GM18526 (cell line): ENCODE results near the gene BORA.

Experiments used
- POLR2A ChIP-seq: IDR thresholded peaks from 3 replicates; pipeline ENCODE4 v1.6.1; 2011; ENCODE audit not compliant: insufficient read length; ENCODE audit errors: extremely low read depth

Gene BORA

DNA sequence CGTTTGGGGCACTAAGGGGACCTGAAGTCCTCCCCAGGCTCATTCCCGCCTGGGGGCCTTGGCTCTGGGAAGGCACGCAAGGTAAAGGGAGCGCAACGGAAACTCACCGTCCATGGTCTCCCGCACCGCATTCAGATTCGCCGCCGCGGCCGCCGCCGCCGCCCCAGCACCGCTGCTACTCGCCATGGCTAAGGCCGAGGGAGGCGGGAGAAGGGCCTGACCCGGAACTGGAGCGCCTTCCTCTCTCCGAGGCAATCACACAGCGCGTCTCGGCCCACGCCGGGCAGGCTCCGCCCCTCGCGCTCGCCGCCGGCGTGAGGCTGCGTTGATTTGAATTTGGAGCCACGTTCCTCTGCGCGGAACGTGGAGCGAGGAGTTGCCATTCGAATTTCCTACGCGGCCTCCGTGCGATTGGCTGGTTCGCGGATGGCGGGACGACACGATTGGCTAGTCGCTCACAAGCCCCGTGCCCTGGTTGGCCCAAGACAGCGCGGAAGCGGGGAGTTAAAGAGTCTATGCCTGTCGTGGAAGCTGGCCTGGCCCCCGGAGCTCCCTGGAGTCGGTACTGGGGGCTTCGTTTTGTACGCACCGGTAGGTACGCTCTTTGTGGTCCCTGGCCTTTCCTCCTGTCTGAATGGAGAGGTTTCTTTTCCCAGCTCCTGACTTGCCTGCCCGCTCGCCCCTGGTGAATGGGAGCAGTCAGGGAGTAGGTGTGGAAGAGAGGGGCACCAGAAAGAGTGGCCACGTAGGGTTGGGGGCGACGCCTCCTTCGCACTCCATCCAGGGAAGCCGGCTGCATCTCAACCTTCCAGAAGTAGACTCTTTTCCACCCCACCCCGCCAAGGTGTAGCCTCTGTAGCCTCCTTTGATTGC, at the start of gene BORA, which contains the start of gene MZT1:
Gene BORA, plus strand, starts transcription at position 507 of the 873 bp plus-strand sequence. CDS start 1,018 bp downstream, outside the sequence.
Gene MZT1, minus strand, starts transcription at position 213 of the 873 bp plus-strand sequence. Its CDS starts 27 bp downstream, at position 186.
- TF ChIP-seq POLR2A, result peak; percentile 65

DNA sequence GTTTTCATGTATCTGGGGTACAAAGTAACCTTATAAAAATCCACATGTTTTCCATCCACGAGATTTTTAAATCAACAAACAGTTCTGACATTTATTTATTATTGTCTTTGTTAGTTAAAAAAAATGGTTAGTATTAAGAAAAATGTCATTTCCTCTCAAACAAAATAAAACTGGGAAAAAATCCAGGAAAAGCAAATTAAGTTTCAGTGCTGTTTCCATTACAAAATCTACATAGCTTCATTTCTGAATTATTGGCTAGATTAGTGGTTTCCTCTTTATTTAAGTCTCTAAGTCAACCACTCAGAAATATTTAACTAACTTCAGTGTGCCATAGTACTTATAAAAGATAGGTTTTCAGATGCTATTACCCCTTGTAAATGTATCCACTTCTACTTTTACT, 49.4 kb upstream of the BORA start:
- no peak for TF ChIP-seq POLR2A

DNA sequence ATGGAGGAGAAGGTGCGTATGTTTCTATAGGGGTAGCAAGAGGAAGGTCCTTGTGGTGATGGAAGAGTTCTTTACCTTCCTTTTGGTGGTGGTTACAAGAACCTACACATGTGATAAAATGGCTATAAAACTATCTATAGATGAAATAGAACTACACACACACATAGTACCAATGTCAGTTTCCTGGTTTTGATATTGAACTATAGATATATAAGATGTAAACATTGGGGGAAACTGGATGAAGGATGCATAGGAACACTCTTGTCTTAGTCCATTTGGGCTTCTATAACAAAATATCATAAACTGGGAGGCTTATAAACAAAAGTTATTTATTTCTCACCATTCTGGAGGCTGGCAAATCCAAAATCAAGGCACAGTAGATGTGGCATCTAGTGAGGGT, 47.4 kb upstream of the BORA start:
- no peak for TF ChIP-seq POLR2A

DNA sequence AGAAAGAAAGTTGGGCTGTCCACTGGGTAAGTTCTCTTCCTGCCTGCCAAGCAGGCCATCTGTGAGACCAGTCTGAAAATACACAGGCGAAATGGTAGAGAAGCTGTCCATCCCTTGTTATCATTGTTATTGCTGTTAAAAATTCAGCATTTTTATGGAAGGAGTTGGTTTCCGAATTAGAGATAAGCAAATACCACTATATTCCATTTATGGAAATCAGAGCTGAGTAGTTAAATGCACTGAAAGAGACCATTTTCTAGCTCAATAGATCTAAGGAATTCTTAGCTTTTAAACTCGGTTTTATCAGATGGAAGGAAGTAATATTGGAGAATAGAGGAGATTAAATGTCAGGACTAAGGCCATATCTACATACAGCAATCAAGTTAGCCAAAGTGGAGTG, 41.0 kb upstream of the BORA start:
- TF ChIP-seq POLR2A, result no peak

DNA sequence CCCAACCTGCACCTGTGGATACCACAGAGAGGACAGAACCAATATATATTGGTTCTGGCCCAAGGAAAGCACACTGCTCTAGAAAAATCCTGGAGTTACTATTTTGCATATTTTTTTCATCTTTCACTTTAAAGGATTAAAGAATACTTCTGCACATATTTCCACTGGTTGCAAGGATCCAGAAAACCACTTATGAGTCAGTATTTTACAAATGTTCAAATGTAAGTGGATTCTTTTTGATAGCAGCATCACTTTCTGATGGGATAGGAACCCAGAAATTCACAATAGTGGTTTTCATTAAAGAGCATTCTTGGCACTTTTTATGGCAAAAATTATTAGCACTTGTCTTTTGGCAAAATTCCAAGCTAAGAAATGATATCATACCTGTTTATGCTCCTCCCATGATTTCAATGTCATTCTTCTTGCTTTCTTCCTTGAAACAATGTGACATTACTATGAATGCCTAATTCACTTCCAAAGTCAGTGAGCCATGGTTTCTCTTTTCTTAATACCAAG, 38.5 kb upstream of the BORA start:
- no peak for TF ChIP-seq POLR2A

DNA sequence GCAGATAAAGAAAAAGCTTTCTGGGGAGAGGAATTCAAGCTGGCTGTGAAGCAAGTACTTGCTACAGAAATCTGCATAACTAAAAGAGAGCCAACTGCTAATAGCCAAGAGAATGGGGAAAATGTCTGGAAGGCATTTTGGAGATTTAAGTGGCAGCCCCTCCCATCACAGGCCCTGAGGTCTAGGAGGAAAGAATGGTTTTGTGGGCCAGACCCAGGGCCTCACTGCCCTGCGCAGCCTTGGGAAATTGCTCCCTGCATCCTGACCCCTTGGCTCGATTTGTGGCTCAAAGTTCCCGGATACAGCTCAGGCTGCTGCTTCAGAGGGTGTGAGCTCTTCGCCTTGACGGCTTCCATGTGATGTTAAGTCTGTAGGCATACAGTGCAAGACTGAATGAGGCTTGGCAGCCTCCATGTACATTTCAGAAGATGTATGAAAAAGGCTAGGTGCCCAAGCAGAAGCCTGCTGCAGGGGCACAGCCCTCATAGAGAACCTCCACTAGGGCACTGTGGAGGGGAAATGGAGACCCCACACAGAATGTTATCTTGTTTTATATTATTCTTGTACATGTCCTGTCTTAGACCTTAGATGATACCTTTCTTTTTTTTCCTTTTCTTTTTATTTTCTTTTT, 34.7 kb upstream of the BORA start:
- no peak for TF ChIP-seq POLR2A

DNA sequence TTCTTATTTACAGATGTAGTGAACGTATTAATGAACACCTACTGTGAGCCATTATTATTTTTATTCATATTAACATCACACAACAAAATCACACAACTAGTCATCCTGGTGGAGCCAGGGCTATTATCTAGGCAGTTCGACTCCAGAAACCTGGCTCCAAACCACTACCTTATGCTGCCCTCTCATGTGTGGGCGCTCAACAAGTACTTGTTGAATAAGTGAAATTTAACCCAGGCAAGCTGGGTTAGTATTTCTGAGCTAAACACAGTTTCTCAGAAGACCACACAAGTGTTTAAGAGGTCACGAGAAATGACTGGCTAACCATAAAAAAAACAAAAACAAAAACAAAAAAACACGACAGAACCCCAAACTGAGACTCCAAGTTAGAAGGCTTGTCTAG, 33.9 kb upstream of the BORA start:
- no peak for TF ChIP-seq POLR2A

DNA sequence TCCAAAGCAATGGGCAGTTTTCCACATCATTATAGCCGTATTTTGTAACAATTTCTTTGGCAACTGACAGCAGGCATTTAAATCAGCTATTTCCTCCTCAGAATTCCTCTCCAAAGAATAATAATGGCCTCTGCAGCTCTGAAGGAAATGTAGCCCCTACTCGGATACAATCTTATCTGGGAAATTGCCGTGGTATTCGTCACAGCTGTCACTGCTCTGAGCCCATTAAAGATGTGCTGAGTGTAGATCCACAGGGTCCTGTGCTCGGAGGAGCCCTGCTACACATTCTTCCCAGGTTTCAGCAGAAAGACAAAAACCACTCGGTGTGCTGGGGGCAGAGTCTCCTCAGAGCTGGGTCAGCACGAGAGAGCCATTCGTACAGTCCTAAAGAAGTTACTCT, 33.4 kb upstream of the BORA start:
- TF ChIP-seq POLR2A, result no peak

DNA sequence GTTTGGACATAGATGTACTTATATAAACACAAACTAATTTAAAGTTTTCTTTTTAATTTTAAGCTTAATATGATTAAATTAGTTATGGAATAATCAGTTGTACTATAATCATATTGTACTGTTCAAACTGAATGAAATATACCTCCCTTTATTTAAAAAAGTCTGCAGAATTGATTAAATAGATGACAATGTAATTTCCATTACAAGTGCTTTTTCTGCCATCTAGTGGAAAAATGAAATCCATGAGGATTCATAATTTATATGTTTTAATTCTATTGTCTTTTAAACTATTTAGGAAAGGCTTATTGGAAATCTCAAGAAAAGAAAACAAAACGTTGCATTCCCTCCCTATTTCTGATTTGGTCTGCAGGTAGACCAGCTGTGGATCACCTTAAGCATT, 31.1 kb upstream of the BORA start:
- TF ChIP-seq POLR2A, result no peak

DNA sequence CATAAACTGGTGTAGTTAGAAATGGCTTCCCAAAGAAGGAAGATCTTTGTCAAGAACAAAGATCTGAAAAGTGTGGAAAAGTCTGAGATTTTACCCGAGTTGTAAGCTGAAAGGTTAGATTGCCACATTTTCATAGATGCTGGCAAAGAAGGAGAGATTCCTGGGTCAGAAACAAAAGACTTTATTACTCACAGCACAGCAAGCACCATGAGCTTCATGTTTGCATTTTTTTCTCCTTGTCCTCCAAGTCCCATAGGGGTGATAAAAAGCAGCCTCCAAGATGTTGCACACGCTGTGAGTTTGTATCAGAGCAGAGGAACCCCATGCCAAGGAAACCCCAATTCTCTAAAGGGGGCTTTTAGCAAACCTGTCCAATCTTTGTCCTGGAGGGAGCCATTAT, 29.6 kb upstream of the BORA start:
- TF ChIP-seq POLR2A, result no peak

DNA sequence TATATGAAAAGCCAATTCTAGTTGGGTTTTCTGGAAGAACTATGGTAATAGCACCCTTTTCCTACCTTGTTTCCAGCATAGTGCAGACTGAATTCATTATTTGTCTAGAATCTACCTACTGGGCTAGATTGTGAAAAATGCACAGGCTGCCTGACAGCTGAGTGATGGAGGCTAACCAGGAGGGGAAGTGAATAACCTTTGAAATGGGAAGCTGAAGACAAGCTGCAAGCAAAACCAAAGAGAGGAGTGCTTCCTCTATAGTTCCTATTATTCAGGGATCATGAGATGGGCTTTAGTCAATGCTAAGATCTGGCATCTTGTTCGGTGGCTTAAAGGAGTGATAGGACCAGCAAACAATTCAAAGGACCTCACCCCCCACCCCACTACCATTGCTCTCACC, 27.2 kb upstream of the BORA start:
- no peak for TF ChIP-seq POLR2A

DNA sequence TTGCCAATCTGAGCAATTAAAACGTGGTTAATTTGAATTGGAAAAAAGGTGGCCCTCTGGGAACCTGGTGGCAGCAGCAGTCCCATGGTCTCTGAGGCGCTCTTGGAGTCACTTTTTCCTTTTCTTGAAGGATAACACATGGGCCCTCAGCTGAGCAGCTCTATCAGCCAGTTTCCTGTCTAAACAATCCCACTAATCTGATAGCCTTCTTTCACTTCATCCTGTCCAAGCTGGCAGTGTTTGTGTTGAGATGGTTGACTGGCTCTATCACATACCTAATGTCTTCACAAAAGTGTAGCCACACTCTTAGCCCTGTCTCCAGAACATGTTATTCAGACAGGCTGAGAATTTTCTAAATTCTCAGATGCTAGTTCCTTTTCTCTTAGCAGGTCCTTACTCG, 10.9 kb upstream of the BORA start:
- no peak for TF ChIP-seq POLR2A

DNA sequence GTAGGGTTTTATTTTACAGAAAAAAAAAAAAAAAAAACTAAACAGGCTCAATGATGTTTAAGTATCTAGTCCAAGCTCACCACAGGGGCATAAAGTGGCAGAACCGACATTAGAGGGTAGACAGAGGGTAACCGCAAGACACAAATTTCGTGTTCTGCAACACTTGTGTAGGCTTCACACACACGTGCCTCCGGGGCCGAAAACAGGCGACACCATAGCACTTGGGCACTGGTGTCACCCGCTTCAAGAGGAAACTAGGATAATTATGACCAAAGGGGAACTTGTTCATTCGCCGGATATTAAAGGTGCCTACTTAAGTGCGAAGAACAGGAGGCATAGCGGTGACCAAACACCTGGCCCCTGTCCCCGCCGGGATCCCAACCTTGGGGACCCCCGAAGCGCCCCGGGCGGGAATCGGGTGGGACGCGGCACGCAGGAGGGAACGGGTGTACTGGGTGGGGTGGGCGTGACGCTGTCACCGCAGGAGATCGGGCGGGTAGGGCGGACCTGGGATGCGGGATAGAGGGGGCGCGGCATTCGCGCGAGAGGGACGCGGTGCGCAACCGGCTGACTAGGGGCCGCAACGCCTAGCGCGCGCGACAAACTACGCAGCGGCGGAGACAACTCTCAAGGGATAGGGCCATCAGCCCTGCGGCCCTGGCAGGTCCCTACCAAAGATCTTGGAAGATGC, 852 bp upstream of the BORA start:
- no peak for TF ChIP-seq POLR2A

DNA sequence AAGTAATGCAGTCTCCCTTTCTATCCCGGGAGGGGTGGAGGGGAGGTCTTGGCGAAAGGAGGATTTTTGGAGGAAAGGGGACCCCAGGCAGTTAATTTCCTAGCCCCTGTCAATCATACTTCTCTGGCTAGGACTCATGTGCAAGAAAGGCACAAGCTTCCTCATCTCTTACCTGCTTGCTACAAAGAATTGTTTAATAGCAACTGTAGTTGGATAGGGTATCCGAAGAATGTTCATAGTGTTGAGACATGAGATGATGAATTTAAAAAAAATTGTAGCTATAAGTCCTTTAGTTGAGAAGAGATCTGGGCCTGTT, 525 bp downstream of the BORA start:
- TF ChIP-seq POLR2A, result no peak

DNA sequence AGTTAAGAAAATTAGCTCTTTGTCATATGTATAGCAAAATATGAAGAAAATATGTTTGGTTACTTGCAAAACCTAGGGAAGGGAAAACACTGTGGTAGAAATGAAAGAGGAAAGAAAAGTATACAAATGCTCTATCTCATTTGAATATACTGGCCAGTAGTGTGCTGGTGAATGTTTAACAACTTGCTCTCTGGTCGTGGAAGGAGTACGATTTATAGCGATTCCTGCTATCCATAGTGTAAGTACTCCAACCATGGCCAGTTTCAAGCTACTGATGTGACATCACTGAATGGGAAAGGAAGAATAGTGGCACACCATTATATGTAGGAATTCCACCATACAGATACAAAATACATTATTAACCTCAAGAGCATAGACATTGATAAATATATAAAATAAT, 9.3 kb downstream of the BORA start:
- TF ChIP-seq POLR2A, result no peak

DNA sequence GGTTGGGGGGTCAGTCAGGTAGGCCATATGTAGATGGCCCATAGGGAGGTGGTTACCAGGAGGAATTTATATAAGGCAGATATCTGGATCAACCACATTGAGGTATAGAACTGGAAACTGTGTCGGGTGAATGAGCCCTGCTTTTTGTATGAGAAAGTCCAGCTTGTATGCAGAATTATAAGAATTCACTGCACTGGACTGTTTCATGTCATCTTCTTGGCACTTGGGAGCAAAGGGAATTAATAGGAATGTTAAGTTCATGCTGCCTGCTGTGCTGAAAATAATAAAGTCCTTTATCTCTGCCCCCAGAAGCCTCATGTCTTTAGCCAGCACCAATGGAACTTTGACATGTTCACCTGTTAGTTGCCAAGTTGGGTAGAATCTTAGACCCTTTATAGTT, 12.3 kb downstream of the BORA start:
- TF ChIP-seq POLR2A, result no peak
